G401.6 (cell line): ENCODE results near the gene ANKRD61.
A peak's percentile ranks its signal among the peaks of the same experiment; 100 is the strongest.
"Not testable (repeated sequence)": the region's sequence is repeated elsewhere in the genome, so short reads cannot be mapped to it uniquely, and the experiment has no call there.

Experiments
- FAIRE-seq: peaks from 2 replicates; lab custom pipeline; 2012; peaks lifted over from hg19 to GRCh38; lab: Jason Lieb, UNC

ANKRD61 gene

DNA sequence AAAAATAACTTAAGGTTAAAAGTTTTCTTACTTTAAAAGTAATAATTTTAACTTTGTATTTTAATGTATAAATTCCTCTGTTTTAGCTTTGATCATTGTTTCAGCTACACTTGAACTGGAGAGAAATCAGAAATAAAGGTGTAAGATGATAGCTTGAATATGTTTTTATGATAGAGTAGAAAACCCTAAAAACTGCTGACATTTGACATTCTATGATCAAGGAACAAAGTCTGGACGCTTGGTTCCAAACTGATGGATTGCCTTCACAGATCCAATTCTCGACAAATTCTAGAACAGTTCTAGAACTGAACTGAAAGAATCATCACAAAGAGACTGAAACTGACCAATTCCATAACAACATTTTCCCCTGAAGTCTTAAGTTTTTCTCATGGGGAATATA, at the start of gene ANKRD61:
Gene ANKRD61 (plus strand): TSS at position 389 of the 400 bp plus-strand sequence. CDS start 0 bp downstream, at position 389.
- peak; percentile 78 for FAIRE-seq

DNA sequence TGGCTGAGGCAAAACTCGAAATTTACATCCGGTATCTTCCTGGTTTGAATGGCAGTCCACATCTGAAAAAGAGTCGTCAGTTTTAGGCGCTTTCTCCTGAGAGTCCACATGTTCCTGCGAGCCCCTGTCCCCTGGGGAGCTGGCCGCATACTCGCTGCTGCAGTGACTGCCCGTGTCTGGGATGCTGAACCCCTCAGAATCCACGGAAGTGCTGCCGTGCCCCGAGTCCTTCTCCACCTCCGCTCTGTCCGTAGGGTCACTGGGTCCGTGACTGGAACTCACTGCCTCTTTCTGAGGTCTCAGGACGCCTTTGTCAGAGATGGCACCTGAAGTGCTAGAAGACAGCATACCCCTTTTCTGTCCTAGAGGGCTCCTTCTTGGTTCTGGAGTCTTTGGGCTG, 44.1 kb upstream of the ANKRD61 start:
- not testable (repeated sequence) for FAIRE-seq

DNA sequence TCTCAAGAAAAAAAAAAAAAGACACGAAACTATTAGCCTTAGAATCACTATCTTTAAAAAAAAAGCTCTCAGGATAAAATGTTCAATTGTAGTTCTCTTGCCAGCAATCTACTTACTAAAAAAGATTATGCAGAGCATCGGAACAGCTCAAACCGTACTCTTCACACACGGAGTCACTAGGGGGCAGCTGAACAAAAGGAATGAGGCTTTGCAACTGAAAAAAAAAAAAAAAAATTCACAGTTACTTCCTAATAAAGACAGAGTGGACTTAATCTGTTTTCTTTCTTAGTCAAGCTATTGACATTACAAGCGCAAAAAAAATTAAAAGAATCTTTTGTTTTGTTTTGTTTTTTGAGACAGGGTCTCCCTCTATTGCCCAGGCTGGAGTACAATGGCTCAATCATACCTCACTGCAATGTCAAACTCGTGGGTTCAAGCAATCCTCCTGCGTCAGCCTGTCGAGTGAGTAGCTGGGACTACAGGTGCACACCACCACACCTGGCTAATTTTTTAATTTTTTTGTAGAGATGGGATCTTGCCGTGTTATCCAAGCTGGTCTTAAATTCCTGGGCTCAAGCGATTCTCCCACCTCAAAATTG, 33.9 kb upstream of the ANKRD61 start:
- FAIRE-seq, result peak; percentile 98

DNA sequence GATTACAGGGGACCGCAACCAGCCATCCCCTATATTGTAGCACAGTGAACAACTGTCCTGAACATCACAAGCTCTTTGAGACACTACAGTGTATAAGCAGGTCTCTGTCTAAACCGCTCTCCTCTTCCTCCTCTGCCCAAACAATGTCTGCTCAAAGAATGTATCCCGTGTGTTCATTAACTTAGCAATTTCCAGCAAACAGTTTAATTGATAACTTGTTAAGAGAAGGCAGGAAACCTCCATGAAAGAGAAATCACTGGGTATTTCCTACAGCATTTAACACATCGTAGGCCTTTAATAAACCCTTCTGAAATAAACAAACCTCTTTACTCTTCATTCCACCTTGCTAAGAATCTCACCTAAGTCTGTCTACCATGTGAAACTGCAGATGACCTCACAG, 23.8 kb upstream of the ANKRD61 start:
- no peak for FAIRE-seq

DNA sequence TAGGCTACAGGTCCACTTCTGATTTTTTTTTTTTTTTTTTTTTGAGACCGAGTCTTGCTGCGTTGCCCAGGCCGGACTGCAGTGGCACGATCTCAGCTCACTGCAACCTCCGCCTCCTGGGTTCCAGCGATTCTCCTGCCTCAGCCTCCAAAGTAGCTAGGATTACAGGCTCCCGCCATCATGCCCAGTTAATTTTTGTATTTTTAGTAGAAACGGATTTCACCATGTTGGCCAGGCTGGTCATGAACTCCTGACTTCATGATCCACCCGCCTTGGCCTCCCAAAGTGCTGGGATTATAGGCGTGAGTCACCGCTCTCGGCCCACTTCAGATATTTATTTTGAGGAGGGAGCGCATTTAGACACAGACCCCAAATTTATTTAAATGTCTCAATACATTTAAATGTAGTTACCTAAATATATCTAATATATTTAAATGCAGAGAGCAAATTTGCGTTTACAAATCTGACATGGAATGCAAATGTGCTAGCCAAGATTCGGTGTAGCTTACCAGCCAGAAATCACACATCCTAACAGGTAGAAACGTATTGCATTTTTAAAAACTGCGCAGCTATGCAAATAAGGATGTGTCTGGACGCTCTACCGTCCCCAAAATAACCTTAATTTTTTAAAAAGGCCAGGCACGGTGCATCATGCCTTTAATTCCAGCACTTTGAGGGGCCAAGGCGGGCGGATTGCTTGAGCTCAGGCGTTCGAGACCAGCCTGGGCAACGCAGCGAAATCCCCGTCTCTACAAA, 23.2 kb upstream of the ANKRD61 start:
- FAIRE-seq, result not testable (repeated sequence)

DNA sequence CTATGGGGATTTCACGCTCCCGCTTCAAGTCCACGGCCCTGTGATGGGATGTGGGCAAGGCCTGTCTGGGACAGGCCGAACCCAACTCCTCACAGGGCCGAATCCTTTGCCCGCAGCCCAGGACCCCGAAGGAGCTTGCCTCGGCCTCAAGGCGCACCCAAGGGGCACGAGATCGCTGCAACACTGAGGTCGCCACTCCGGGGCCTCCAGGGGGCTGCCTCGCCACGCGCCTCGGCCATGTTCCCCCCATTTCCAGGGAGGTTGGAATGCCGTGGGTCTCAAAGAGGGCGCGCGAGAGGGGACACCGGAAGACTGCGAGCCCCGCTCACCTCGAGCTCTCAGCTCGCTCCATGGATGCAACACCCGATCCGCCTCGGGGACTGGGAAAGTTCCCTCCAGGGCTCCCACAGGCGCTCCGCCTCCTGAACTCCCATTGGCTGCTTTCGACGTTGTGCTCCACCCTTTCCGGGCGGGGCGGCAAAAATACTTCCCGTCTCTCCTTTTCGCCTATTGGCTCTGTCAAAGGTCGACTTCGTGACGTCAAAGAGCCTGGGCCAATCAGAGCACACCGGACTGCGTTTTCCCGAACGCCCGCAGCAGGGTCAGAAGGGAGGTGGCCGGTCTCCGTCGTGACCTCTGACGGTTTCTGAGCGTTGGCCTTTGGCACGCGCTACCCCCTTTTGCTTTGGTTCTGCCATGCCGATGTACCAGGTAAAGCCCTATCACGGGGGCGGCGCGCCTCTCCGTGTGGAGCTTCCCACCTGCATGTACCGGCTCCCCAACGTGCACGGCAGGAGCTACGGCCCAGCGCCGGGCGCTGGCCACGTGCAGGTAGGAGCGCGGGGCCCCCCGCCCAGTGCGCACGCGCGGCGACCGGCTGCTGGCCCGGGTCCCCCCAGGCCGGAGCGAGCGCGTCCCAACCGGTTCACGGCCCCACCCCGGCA, 22.2 kb upstream of the ANKRD61 start, which contains the start of the genes AIMP2 and PMS2:
Gene AIMP2 (plus strand): TSS at position 605 of the 944 bp plus-strand sequence. CDS start 92 bp downstream, at position 697.
Gene PMS2 (minus strand): TSS at position 382 of the 944 bp plus-strand sequence. CDS start 30 bp downstream, at position 352.
- peak; percentile 99 for FAIRE-seq

DNA sequence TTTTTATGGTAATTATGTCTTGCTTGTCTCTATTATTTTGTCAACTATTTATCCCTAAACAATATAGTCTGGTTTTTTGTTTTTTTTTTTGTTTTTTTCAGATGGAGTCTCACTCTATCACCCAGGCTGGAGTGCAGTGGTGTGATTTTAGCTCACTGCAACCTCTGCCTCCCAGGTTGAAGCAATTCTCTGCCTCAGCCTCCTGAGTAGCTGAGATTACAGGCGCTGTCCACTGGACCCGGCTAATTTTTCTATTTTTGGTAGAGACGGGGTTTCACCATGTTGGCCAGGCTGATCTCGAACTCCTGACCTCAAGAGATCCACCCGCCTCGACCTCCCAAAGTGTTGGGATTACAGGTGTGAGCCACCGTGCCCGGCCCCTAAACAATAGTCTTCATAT, 20.8 kb upstream of the ANKRD61 start:
- FAIRE-seq, result not testable (repeated sequence)

DNA sequence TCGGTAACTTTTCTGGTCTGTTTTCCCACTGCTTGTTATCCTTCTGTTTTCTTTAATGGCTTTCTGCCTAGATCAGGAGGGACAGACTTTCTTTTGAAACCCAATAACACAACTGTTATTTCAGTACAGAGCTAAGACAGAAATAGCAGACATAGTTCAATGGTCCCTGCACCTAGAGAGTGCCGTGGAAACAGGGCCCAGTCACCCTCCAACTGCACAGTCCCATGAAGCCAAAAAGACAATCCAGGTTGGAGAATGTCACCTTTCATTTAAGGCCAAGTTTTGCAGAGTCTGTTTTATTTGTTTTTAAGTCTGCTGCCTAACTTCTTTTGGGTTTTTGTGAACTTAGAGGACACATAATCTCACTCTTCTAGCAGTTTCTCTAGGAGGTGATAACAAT, 19.6 kb upstream of the ANKRD61 start:
- no peak for FAIRE-seq

DNA sequence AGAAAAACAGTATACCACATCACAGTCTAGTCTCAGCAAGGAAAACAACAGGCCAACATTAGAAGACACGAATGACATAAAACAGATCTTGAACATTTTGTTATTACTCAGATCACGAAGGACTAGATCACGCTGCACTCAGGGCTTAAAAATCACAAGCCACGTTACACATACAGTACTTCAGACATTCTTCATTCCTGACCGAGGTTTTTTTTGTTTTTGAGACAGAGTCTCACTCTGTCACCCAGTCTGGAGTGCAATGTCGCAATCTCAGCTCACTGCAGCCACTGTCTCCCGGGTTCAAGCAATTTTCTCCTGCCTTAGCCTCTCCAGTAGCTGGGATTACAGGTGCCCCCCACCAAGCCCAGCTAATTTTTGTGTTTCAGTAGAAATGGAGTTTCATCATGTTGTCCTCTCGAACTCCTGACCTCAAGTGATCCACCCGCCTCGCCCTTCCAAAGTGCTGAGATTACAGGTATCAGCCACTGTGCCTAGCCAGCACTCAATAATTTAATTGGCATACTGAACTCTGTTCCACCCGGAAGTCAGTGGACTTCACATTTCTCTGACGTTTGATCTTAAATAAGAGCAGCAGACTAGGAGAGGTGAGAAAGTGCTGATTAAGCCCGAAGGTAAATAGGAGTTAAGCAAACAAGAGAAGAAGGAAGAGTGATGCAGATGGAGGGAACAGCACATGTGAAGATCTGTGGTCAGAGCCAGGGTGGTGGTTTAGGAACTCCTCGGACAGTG, 18.6 kb upstream of the ANKRD61 start:
- FAIRE-seq, result no peak

DNA sequence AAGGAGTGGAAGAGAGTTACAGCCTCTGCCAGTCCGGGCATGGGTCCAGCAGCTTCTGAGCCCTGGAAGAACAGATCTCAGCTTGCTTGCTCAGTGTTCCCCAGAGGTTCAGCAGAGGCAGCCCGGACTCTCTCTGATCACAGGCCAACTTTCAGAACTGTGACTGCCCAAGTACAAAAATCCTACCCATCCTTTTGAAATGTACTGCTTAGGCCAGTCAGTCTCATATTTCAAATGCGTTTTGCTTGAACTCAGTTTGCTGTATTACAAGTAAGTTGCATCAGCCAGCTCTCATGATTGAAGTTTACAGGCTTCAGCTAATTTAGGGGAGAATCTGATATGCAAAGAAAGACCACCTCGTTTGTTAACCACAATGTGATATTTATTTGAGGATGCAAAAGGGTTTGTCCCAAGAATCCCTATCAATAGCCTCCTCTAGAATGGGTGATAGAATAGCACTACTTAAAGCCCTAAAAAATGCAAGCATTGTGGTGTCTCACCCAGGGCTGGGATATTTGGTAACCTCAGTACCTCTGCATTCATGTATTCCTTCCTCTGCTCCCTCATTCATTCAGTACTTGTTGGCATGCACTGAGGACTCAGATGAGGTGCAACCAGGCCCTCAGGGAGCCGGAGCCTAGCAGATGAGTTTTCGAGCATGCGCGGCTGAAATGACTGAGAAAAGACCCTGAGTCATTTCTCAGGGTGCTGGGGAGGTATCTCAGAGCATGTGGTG, 15.1 kb upstream of the ANKRD61 start:
- no peak for FAIRE-seq

DNA sequence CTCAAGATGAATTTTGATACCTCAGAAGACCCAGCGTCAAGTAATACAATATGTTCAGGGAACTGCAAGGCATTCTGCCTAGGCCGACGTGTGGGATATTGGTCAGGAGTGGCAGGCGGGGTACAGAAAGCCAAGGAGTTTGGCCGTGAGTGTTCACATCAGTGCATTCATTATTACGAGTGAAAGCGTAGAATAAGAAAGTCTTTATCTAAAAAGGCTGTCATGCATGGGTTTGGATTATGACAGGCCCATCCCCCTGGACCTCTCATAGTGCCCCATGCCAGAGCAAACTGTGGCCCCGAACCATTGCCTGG, 14.6 kb upstream of the ANKRD61 start:
- no peak for FAIRE-seq

DNA sequence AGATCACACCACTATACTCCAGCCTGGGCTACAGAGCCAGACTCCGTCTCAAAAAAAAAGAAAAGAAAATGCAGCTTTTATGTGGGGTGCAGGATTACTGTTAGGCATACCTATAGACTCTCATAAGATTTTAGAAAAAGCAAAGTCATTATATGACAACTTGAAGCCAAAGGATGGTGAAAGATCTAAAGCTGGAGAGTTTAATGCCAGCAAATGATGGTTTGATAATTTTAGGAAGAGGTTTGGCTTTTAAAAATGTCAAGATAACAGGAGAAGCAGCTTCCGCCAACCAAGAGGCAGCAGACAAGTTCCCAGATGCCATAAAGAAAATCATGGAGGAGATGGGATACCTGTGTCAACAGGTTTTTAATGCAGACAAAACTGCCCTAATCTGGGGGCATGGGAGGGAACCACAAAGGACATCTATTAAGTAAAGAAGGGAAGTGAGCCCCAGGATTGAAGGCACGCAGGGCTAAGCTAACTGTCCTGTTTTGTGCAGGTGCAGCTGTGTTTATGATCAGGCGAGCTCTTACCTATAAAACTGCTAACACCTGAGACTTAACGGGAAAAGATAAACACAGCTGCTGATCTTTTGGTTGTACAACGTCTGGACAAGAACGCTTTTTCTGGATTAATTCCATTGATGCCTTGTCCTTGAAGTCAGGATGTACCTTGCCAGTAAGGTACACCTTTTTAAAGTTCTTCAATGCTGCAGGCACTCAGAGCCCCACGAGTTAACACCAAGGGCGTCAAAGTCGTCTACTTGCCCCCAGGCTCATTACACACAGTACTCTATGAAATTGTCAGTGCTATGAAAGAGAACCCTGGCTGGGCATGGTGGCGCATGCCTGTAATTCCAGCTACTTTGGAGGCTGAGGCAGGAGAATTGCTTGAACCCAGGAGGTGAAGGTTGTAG, 10.5 kb upstream of the ANKRD61 start:
- FAIRE-seq, result no peak

DNA sequence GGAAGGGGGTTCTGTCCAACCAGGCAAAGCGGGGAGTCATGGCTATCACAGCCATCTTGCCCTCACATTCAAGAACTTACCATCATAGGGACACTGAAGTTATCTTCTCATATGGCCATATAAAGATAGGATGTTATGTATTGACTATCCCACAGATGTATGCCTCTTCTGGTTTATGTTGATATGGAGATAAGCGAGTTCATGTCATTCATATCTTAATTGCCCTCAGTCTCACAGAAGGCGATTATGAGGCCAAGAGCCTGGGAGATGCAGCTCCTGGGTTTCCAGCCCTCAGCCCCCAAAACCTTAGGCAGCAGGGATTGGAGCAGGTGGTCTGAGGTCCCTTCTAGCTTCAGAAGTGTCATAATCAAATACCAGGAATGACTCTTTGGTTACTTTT, 8.5 kb upstream of the ANKRD61 start:
- no peak for FAIRE-seq

DNA sequence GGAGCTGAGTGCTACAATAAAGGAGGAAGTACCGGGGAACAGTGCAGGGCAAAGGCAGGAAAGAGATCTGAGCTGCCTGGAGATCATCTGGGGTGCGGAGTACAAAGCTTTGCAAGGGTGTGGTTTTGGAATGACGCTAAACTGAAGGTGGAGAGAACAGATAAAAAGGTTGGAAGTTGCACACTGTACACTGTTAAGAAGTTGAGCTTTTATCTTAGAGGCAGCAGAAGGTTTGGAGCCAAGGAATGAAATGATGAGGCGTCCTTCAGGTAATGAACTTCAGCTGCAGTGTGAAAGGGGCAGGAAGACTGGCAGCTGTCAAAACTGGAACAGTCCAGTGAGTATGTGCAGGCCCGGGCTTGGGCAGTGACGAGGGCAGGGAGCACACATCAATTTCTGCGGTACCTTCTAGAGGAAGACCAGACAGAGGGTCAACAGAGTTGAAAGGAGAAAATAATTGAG, 7.2 kb upstream of the ANKRD61 start:
- FAIRE-seq, result no peak

DNA sequence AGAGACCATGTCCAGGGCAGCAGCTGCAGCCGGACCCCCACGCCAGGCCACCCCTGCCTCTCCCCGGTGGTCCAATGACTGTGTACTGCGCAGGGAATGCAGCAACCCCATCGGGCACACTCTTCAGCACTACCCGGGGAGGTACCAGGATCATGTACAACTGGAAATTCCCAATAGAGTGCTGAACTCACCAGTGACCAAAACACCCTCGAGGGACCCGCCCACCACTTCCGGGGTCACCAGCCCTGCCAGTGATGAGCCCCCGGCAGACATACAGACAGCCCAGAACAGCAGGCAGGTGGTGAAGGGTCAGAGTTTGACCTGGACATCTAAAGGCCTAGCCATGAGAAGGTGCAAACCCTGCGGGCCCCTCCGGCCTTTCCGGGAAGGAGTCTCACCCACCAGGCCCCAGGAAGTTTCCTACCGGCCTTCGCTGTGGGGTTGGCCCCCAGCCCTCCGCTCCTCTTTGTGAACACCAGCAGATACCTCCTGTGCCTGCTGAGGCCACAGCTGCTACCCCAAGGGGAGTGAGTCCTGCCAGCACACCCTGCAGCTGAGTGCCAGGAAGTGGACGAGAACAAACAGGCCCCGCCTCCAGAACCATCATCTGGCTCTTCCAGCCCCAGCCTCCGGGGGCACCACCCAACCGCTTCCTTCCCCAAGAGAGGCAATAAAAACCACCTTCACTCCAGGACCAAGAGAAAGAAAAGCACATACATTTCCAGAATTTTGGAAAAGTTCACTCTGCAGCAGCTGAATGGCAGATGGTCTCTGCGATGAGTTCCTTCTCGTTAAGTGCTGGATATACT, 5.0 kb upstream of the ANKRD61 start:
- no peak for FAIRE-seq

DNA sequence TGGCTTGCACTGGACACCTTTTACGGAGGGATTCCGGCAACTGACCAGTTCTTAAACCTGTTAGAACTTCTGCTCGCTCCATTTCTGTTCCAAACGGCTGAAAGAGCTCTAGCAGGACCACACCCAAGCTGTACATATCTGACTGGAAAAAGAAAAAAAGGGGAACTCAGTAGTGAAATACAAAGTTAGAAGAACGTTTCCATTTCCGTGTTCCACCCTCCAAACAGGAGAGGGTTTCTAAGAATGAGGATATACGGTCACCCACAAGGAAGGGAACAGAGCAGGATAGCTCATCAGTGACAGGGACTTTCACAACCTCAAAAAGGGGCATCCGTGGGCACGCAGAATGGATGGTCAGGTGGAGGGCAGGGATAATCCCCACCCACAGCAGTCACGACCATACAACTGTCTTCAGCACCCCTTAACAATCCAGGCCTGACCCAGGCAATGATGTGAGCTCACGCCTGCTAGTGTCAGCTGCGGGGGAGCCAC, 4.3 kb upstream of the ANKRD61 start:
- FAIRE-seq, result no peak

DNA sequence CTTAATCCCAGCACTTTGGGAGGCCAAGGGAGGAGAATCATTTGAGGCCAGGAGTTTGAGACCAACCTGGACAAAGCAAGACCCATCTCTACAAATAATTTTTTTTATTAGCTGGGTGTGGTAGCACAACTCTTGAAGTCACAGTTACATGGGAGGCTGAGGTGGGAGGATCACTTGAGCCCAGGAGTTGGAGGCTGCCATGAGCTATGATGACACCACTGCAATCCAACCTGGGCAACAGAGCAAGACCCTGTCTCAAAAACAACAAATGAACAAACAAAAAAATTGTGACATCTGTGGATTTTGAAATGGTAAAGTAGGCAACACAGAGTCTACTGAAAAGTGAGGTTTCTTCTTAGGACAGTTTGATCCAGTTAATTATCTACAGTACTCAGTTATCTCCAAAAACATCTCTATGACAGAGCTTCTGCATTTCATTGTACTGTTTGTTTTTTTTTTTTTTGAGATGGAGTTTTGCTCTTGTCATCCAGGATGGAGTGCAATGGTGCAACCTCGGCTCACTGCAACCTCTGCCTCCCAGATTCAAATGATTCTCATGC, 3.3 kb upstream of the ANKRD61 start:
- no peak for FAIRE-seq

DNA sequence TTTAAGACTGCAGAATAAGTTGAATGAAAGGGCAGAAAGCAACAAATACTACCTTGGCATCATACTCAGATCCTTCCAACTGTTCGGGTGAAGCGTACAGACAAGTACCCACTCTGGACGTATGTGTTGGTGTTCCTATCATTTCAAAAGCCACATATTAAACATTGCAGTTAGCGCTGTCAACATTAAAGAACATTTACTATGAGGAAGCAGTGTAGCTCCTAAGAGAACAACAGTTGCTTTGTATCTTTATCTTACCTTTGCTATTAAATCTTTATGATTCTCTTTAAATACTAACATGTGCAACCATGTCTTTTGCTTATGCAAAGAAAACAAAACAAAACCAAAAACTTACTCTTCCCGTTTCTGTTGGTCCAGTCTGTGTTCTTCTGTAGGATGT, 2.6 kb upstream of the ANKRD61 start:
- FAIRE-seq, result no peak

DNA sequence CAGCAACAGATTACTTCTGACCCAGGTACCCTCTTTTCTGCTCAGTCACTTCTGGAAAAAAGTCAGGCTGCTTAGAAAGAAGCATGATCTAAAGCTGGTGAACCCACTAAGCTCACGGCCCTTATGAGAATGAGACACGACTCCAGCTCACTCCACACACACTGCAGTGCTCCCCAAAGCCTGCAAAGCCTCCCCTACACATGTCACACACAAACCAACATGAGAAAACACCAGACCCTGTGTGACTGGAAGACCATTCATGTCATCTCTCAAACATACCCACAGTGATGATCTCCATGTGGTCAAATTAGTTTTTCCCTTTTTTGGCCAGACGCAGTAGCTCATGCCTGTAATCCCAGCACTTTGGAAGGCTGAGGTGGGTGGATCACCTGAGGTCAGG, 391 bp downstream of the ANKRD61 start:
- FAIRE-seq, result no peak
